ENCODE results near the gene KCND2.

The KCND2 gene

DNA sequence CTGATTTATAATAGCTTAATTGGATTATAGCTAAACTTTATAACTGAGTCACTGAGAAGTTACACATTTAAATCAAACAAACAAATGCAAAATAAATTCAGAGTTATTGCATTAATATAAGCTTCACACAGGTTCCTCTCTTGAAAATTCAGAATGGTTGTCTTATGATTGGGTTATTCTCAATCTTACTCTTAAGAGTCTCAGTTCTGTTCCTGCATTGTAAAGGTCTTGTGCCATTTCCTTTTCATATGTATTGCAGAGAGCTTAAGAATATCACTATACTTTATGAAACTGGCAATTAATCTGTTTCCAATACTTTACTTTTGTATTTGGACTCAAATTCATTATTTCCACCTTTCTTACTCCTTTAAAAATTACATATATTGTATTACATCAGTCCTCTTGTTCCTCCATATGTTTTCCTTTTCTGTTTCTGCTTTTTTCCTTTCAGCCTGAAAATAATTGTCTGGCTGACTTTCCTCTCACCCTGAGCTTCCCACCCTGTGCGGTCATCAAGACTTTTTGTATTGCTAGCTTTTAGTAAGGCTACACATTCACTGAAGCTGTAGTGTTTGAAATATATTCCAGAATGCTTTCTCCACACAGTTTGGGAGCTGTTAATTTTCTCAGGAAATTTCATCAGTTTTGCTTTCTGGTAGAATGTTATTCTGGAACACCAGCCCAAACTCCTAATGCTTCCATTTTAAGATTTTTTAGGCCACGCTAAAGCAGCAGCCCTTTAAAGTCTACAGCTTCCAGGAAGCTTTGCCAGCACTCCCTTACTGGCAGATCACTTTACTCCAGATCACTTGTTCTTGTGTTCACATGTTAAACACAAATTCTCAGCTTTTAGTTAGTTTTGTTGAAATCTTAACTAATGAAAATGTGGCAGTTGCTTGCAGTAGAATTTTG, 139.4 kb downstream of the KCND2 start:
- DNase-seq (ENCODE audit: low read depth in 2 of 2) = no peak

DNA sequence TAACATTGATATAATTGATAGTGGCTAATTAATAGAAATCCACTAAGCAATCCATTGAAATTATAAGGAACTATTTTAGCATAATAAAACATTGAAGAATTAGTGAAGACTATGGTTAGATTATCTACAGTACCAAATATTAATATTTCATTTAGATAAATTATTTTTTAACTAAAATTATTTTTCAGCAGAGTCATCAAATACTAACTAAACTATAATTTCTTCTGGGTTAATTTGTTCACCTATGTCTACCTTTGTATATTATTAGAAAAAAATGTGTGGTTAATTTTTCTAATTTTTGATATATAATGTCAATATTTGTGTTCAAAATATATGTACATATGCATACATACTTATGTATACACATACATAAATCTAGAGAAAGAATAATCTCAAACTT, 140.2 kb downstream of the KCND2 start:
- no peak for DNase-seq (ENCODE audit: low read depth in 2 of 2)

DNA sequence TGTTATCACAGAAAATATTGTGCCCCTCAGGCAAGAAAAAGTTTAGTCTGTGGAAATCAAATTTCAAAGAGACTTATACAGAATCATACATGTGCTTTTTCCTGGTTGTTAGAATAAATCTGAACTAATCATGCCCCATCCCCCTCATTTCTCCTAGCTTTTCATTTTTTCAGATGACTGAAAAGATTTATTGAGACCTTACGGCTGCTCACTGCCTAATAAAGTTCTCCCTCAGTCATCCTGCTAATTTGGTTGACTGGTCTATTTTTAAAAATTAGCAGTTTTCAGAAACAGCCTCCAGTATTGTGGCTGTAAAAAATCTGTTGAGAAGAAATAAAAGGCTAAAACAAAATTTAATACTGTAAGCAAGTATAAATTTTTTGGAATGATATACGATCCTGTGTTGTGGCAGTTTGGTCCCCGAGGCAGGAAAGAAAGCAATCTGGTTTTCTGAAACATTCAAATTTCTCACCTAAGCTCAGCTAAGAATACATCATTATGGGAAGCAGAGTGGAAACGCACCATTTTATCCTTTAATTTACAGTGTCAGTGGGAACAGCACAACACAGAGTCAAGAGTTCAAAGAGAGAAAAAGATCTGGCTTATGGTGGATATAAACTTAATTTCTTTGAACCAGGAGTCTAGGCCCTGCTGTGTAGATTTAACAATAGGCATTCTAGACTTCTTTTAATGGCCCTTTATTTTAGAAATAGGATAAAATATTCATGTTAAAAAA, 144.4 kb downstream of the KCND2 start:
- DNase-seq (ENCODE audit: low read depth in 2 of 2) = no peak

DNA sequence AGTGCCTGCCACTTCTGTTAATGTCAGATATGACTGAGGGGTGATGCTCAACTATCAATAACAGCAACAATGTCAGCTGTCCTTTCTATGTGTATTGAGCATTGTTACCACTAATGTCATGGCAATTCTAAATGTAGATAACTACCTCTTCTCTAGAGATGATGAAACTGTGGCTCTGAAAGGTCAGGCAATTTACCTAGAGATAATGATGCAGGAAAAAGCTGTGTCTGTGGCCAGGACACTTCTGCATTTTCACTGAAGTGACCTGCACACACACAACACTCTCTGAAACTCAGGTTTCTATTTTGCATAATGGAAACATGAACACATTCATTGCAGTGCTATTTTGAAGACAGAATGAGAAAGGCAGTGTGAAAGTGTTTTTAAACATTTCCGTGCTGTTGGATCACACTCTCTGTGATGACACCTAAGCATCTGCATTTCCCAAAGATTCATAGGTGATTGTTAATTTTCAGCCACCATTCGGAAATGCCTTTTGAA, 148.2 kb downstream of the KCND2 start:
- no peak for DNase-seq (ENCODE audit: low read depth in 2 of 2)

DNA sequence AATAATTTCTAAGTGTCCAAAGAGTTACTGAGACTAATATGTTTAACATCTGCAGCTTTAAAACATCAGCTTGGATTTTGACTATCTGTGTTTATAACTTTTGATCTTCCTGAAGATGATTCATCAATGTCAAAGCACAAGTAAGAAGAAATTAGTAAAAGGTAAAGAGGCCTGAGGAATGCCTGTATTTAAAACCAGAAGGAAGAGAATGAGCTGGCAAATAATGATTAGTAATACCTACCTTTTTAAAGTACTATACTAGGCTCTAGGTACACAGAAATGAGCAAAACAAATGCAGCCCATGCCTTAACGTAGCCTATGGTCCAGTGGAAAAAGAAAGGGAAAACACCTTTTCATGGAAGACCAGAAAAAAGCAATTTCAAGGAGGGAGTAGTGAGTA, 158.0 kb downstream of the KCND2 start:
- DNase-seq (ENCODE audit: low read depth in 2 of 2) = no peak

DNA sequence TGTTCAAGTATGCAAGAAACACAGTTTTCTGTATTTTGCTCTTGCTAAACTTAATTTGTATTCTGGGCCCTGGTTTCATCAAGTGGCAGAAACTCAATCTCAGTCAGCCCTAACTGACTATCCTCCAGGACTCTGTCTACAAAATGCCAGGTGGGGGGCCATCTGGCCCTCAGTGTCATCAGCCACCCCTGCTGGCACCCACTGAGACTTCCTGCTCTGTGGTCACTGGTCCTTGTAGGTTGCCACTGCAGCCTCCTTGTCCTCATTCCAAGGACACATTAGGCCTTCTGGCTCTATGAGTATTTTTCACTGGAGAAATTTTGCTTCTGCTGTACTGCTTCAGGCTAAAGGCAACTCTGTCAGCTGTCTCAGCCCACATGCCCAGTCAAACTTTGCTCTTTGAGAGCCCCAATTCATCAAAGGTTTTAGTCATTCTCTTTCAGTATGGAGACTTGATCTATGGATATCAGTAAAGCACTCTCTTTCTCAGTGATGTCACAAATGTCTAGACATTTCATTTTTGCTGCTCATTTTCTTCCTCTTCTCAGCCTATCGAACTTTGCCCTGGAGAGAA, 163.6 kb downstream of the KCND2 start:
- no peak for DNase-seq (ENCODE audit: low read depth in 2 of 2)

DNA sequence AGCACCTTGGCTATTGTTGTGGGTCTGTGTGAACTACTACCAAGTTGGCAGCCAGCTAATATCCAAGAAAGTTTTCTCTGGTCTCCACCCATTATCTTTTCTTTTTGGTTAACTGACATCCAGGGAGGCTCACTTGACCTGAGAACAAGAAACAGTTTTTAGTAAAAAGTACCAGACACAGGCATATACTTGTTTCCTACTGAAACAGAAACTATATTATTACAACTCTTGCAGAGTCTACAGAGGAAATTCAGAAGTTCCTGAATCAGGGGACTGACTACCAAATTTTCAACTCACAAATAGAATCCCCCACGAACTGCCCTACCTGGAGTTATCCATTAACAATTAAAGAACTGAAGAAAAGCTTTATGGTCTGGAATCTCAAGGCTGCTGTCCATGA, 168.9 kb downstream of the KCND2 start:
- no peak for DNase-seq (ENCODE audit: low read depth in 2 of 2)

DNA sequence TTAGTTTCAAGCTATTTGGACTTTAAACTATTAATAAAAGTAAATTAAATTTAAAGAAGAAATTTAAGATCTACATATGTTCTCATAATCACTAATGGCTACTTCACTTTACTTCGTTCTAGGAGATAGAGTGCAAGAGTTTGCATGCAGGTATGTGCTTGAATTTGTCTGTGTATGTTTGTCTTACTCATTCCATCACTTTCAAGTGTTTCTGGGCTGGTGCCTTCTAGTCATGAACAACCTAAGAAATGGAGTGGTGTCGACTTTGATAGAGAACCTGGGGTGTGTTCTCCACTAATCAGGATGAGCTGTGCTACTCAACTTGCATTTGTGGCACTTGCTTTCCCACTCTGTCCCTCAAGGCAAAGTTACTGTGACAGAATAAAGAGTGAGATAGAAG, 169.9 kb downstream of the KCND2 start:
- no peak for DNase-seq (ENCODE audit: low read depth in 2 of 2)

DNA sequence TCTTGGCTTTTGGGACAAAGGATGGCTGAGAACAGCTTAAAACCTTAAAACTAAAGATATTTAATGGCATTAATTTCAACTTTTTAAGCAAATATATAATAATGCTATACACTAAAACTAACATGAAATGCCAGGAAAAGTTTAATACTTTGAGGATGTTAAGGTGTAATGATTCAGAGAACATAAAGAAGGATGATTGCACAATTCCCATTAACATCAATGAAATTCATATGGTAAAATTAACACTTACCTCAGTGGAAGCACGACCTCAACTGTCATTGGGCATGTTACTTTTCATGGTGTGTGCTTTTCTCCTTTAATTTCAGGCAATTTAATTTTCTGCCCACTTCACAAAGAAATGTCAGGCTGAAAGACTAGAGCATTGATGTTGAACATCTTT, 171.7 kb downstream of the KCND2 start:
- no peak for DNase-seq (ENCODE audit: low read depth in 2 of 2)

DNA sequence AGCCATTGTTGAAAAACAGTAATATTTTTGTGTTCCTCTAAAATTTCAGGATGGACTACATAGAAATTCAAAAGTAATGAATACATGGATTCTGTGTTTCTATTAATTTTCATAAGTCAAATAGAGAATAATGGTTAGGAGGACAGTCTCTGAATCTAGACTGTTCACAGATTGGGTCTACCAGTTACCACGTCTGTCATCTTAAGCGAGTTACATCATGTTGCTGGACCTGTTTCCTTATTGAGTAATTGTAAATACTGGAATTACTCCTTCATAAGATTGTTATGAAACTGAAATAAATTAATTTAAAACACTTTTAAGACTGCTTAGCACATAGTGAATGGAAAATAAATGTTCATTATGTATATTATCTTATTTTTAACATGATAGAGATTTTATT, 172.3 kb downstream of the KCND2 start:
- DNase-seq (ENCODE audit: low read depth in 2 of 2) = no peak

DNA sequence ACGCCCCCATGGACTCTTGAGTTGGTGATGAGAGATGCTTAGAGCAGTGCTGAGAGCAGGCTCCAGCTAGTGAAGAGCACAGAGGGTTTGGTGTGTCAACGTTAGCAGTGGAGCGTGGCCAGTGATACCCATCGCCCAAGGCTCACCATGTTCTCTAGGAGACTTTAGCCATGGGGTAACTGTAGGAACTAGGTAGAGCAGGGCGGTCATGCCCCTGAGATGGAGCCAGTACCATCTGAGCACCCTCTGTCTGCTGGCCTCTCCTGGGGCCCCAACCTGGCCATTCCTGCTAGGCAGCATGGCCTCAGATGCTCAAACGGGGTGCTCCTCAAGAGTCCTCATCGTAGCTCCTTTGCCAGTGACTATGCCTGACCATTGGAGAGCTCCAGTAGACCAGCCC, 179.7 kb downstream of the KCND2 start:
- DNase-seq (ENCODE audit: low read depth in 2 of 2) = no peak

DNA sequence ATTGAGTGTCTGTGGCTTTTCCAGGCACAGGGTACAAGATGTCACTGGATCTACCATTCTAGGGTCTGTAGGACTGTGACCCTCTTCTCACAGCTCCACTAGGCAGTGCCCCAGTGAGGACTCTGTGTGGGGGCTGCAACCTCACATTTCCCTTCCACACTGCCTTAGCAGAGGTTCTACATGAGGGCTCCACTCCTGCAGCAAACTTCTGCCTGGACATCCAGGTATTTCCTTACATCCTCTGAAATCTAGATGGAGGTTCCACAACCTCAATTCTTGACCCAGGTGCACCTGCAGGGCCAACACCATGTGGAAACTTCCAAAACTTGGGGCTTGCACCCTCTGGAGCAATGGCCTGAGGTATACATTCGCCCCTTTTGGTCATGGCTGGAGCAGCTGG, 183.7 kb downstream of the KCND2 start:
- no peak for DNase-seq (ENCODE audit: low read depth in 2 of 2)

DNA sequence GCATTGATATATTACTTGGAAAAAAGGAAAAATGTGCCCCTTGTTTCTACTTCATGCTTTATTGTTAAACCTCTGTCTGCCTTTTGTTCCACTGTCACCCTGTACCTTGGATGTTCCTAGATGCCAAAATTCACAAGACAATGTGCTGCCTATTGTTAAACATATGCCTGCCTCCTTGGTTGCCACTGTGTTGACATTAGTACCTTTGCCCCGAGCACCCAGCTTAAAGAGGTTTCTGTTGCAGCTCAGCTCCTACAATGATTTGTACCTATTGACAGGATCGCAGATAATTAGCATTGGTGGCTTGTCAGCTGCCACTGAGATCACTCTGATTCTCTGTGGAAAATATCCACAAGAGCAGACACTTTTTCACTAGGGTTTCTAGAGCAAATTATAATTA, 188.0 kb downstream of the KCND2 start:
- no peak for DNase-seq (ENCODE audit: low read depth in 2 of 2)

DNA sequence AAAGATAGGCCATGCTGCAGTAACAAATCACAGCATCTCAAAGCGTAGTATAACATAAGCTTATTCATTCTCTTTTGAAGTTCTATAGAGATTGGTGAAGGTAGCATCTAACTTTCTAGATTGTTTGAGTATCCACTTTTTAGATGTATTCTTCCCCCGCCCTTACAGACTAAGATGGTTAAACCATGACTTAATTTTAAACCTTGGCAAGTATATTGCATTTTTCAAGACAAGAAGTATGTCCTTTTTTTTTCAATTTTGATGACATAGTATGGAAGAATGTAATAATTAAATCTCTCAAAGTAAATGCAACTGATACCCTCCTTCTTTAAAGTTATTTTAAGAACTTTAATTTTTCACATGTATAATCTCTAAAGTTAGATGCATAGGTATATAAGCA, 190.0 kb downstream of the KCND2 start:
- no peak for DNase-seq (ENCODE audit: low read depth in 2 of 2)

DNA sequence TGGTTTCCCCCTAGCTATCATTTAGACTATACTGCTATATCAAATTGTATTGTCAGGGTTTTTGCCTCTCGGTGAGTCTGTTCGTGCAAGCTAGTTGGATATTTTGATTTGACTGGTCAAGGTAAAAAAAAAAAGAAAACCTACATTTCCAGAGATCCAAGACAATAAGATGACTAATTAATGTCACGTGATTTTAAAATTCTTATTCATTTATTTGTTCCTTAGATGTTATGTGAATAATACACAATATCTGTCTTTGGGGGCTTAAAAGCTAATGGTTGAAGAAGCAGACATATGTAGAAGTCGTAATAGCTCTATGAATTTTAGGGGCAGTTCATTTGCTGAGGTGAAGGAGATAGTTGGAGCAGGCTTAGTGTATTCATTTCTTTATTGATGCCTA, 191.1 kb downstream of the KCND2 start:
- no peak for DNase-seq (ENCODE audit: low read depth in 2 of 2)

DNA sequence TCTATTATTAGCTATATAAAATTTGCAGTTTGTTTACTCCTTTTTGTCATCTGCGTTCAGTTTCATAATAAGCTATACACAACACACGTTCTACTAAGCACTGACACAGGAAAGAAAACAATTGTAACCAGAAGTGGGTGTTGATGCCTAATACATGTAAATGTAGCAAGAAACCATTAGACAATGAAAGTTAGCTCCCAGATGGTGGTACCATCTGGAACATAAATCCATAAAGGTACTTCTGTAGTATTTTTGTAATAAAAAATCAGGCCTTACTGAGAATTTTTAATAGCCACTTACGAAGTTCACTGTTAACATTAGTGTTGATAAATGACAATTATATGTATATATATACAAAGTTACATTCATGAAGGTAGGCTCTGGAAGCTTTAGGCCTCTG, 194.7 kb downstream of the KCND2 start:
- no peak for DNase-seq (ENCODE audit: low read depth in 2 of 2)

DNA sequence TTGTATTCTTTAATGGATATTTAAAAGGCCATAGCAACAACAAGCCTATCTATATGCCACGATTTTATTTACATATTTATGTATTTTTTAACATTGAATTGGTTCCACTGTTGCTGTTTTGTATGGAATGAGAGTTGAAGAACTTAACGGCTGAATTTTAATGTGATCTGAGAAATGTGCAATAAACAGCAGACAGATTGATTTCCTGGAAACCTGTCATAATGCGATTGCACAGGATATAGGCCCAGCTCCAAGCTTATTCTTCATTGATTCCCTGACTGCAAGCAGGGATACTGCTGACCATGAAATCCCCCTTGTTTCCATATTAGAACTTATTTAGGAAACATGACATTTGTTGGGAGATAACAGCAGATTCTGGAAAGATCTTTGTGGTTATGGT, 195.6 kb downstream of the KCND2 start:
- DNase-seq (ENCODE audit: low read depth in 2 of 2) = no peak

DNA sequence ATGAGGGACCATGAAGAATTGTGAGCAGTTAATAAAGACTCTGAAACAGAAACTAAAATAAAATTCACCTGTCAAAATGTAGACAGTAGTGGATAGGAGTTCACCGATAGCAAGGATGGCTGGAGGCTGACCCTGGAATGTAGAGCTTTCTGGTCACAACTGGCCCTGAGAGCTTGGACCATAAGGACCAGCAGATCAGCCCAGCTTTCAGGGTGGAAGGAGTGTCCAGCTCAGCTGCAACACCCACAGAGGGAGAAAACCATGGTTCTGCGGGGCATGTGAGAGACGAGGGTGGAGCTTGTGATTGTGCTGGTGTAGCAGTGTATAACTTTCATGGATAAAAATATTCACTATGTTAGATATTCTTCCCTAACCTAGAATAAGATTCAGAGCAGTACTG, 199.9 kb downstream of the KCND2 start:
- DNase-seq (ENCODE audit: low read depth in 2 of 2) = no peak

DNA sequence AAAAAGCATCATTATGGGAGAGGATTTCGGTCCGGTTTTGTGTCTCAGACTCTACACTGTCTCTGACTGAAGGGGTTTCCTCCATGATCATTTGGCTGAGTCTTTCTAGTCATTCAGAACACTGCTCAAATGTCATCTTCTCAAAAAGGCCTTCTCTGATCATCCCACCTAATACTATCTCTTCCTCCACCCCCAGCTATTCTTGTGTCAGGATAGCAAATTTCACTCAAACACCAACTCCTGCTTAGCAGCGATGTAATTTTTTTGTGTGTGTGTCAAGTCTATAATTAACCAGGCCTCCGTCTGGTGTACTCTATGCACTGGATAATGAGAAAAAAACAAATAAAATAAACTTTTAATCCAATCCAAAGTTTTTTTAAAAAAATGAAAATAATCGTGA, 200.4 kb downstream of the KCND2 start:
- DNase-seq (ENCODE audit: low read depth in 2 of 2) = no peak

DNA sequence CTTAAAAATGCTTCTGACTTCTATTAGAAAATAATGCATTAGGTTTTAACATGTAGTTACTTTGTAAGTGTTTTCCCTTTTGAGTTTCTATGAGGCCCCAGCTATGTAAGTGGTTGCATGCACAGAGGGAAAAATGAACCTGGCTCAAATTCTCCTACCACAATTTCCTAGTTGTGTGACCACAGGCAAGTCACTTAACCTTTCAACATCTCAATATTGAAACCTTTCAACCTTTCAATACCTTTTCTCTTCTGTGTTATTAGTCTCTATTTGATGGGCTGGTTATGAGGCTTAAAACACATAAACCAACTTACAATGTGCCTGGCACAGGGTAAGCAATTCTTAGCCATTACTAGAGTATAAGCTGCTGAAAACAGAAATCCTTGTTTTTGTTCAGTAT, 203.0 kb downstream of the KCND2 start:
- DNase-seq (ENCODE audit: low read depth in 2 of 2) = no peak

DNA sequence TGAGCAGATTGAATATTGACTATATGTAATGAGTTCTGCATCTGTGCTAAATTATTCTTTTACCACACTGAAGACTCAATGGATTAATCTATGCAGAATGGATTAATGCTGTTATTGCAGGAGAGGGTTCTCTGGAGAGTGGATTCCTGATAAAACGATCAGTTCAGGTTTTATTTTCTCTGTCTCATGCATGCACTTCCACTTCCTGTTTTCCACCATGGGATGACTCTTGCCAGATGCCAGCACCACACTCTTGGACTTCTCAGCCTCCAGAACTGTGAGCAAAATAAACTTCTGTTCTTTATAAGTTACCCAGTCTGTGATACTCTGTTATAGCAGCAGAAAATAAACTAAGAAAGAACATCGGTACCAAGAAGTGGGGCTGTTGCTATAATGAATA, 207.5 kb downstream of the KCND2 start:
- no peak for DNase-seq (ENCODE audit: low read depth in 2 of 2)

DNA sequence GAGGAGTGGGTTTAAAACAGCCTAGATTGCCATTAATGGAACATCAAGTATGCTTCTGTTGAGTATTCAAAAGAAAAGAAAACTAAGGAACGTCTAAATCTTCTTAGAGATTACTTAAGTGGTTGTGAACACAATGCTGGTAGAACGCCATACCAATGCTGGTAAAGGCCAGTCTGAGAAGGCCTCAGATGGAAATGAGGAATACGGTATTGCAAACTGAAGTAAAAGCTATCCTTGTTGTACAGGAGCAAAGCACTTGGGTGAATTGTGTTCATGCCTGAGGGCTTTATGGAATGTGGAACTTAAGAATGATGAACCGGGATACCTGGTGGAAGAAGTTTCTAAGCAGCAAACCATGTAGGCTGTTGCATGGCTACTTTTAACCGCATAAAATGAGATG, 208.0 kb downstream of the KCND2 start:
- DNase-seq (ENCODE audit: low read depth in 2 of 2) = no peak

DNA sequence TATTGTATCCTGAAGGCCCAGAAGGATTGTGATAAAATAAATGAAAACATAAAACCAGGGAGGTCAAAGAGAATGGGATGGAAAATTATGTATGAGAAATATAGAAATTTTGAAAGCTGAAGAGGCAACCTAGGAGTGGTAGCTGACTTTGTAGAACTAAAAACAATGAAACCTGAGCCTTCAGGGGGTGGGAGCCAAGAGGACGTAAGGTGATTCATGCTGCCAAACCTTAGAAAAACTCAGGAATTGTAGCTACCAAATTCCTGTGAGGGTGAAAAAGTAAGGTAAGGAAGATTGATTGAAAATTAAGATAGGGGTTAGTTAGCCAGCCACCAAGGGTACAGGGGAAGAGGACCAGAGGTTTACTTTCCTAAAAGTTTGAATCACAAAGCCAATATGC, 213.2 kb downstream of the KCND2 start:
- no peak for DNase-seq (ENCODE audit: low read depth in 2 of 2)
